Astrocyte (in vitro differentiated cells and primary cell): ENCODE data around the gene SLC9A7.

Experiments used
- EZH2 ChIP-seq: IDR thresholded peaks from 2 replicates; pipeline ENCODE4 v1.6.1; 2012; ENCODE audit warnings: mild to moderate bottlenecking, low read length, inconsistent platforms; ENCODE audit not compliant: insufficient read depth
- TF ChIP-seq, protein P1 (sequence below): IDR thresholded peaks from 2 replicates; pipeline ENCODE4 v1.5.1; 2011; ENCODE audit warnings: low read depth, mild to moderate bottlenecking, inconsistent platforms, low read length, moderate library complexity; ENCODE audit not compliant: insufficient read depth

DNA sequence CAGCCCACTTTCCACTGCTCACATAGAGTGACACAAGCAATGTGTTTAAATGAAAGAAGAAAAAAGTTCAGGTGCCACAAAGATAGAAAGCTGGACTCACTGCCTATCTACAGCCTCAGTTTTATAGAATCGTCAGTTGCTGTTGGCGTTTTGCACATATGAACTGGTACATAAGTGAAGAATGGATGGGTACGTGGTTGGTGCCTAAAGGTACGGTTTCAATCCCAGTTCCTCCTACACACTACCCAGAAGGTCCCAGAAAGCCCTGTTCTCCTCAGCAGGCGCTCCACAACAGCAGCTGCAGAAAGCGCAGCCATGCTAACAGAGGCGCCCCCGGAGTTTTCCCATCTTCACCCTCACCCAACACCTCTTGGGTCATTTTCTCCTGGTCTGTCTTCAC is 161.7 kb downstream of the SLC9A7 start:
- TF ChIP-seq, protein P1, sequence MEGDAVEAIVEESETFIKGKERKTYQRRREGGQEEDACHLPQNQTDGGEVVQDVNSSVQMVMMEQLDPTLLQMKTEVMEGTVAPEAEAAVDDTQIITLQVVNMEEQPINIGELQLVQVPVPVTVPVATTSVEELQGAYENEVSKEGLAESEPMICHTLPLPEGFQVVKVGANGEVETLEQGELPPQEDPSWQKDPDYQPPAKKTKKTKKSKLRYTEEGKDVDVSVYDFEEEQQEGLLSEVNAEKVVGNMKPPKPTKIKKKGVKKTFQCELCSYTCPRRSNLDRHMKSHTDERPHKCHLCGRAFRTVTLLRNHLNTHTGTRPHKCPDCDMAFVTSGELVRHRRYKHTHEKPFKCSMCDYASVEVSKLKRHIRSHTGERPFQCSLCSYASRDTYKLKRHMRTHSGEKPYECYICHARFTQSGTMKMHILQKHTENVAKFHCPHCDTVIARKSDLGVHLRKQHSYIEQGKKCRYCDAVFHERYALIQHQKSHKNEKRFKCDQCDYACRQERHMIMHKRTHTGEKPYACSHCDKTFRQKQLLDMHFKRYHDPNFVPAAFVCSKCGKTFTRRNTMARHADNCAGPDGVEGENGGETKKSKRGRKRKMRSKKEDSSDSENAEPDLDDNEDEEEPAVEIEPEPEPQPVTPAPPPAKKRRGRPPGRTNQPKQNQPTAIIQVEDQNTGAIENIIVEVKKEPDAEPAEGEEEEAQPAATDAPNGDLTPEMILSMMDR, result no peak
- no peak for TF ChIP-seq EZH2
